ENCODE data around the gene S100A10. TPM values are rescaled to one million over a fixed set of nuclear protein-coding genes. Genes with fewer than 3 reads are reported as not detected.

Gene S100A10
- total and polyA plus RNA-seq, 2 of the 4 experiments (the other 2 are of a cell fraction): 86.0 to 277 TPM

DNA sequence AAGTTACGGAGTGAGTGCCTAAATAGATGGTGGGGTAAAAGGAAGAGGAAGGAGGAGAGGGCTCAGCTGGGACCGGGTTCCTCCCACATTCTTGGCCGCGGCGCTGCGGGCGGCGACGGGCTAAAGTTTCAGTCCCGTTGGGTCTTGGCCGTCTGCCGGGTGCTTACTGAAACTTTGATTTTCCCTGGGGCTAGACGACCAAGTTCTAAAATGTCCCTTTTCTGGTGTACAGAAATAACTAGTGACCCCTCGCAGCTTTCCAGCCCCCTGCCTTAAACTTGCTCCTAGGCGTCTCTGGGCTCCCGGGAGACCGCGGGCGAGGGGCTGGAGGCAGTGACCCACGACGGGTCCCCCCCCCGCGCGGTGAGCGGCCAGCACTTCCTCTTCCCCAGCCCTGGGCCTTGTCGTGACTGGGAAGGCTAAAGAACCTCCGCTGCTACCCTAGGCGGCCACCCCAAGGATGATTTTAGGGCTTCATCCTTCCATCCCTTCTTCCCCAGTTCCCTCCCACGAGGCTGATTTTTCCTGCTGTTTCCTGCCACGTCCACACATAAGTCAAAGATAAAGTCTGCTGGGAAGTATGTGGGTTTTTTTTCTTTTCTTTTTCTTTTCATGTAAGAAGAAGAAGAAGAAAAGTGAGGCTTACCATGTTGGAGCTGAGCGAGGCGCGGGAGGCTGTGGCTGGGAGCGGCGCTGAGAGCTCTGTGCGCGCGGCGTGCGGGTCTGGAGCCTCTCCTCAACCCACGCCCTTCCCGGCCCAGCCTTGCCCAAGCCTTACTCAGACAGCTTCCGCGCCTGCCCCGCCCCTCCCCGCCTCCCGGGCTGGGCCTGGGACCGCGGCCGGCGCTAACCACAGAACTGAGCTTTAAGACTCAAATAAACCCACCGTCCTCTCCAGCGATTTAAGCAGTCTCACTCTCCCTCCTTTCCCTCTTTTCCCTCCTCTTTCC, 42.9 kb upstream of the S100A10 start, which contains the start of gene S100A11 (continued):
- TF ChIP-seq, protein P1, sequence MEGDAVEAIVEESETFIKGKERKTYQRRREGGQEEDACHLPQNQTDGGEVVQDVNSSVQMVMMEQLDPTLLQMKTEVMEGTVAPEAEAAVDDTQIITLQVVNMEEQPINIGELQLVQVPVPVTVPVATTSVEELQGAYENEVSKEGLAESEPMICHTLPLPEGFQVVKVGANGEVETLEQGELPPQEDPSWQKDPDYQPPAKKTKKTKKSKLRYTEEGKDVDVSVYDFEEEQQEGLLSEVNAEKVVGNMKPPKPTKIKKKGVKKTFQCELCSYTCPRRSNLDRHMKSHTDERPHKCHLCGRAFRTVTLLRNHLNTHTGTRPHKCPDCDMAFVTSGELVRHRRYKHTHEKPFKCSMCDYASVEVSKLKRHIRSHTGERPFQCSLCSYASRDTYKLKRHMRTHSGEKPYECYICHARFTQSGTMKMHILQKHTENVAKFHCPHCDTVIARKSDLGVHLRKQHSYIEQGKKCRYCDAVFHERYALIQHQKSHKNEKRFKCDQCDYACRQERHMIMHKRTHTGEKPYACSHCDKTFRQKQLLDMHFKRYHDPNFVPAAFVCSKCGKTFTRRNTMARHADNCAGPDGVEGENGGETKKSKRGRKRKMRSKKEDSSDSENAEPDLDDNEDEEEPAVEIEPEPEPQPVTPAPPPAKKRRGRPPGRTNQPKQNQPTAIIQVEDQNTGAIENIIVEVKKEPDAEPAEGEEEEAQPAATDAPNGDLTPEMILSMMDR (conservative IDR thresholded peaks at IDR 0.05; ENCODE audit: low read depth, low read length): no peak

Data from IMR-90 (cell line).